ENCODE results near the gene PTPRG. TPM values are rescaled to one million over a fixed set of nuclear protein-coding genes. Genes with fewer than 3 reads are reported as not detected.

Gene PTPRG
- total RNA-seq, 1 donor from 2014 or later = 39.6 TPM

DNA sequence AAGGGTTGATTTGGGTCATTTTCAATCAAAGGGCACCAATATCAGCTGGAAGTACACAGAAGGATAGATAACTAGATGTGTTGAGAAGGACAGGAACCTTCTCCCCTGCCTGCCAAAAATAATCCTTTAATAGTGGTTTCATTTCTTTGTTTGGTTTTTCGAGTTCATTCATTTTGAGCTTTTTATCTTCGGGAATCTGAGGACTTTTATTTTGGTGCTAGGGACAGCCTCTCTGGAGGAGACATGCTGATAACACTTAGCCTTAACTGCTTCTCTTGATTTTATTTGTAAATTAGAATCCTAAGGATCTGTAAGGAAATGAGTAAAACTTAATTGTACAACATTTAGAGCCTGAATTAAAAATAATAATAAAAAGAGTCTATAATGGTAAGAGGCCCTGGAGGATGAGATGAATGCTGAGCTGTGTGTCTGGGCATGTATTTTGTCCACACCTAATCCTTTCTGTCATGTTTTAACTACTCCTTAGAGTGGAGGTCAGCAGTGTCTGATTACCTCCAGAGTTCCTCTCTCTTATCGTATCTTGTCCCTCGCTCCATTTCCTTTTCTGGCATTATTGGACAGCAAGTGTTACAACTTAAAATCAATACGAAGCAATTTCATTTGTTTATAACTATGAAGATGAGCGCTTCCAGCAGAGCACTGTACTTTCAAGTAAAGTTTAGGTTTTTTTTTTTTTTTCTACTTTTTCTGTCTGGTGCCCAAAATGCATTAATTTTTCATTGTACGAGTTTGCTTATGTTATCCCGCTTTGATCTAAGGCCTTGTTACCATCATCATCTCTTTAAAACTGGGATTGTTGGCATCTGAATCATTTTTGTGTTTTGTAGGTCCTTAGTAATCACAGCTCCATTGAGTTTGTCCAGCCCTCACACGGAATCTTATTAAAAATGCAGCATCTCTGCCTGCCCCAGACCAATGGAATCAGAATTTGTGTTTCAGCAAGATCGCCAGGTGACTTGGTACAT, 22.8 kb downstream of the PTPRG start:
- H3K27me3 Mint-ChIP-seq (ENCODE audit: low read depth, unreplicated experiment) = no peaks in the 10 kb centered on the region
- H3K36me3 ChIP-seq (ENCODE audit: insufficient read depth, low read length) = peaks cover 2% of the 10 kb centered on the region
- H4K20me1 ChIP-seq (ENCODE audit: insufficient read depth, low read length) = peaks cover 32% of the 10 kb centered on the region
- no peak overlapping the region for H3K27ac ChIP-seq (ENCODE audit: low read depth, low read length)
- TF ChIP-seq, protein P1, sequence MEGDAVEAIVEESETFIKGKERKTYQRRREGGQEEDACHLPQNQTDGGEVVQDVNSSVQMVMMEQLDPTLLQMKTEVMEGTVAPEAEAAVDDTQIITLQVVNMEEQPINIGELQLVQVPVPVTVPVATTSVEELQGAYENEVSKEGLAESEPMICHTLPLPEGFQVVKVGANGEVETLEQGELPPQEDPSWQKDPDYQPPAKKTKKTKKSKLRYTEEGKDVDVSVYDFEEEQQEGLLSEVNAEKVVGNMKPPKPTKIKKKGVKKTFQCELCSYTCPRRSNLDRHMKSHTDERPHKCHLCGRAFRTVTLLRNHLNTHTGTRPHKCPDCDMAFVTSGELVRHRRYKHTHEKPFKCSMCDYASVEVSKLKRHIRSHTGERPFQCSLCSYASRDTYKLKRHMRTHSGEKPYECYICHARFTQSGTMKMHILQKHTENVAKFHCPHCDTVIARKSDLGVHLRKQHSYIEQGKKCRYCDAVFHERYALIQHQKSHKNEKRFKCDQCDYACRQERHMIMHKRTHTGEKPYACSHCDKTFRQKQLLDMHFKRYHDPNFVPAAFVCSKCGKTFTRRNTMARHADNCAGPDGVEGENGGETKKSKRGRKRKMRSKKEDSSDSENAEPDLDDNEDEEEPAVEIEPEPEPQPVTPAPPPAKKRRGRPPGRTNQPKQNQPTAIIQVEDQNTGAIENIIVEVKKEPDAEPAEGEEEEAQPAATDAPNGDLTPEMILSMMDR (IDR thresholded peaks at IDR 0.05; ENCODE audit: insufficient read depth, low read depth, low read length) = no peak
- no peak for TF ChIP-seq EZH2 (IDR thresholded peaks at IDR 0.05; ENCODE audit: insufficient read depth, low read length)
- no peak overlapping the region for H3K9ac ChIP-seq (ENCODE audit: low read length)
- no peaks in the 10 kb centered on the region for H3K4me1 ChIP-seq (ENCODE audit: insufficient read depth, low read length)
- H3K27ac Mint-ChIP-seq (ENCODE audit: unreplicated experiment) = no peak overlapping the region
- no peak overlapping the region for H3K4me2 ChIP-seq (ENCODE audit: low read length)
- FAIRE-seq = no peak
- no peak overlapping the region for H3K4me3 Mint-ChIP-seq (ENCODE audit: unreplicated experiment)
- no peak for DNase-seq (ENCODE audit: low read depth)
- H3K79me2 ChIP-seq (ENCODE audit: insufficient read depth, low read length) = peaks cover 48% of the 10 kb centered on the region
- no peaks in the 10 kb centered on the region for H3K9me3 ChIP-seq (ENCODE audit: insufficient read depth, low read depth, low read length)
- H3K27me3 ChIP-seq (ENCODE audit: insufficient read depth, low read length) = no peaks in the 10 kb centered on the region
- no peak overlapping the region for H3K4me3 ChIP-seq (ENCODE audit: insufficient read depth, low read depth, low read length)
- no peak overlapping the region for H2AFZ ChIP-seq (ENCODE audit: low read depth, low read length)
- peaks cover 6% of the 10 kb centered on the region for H3K36me3 Mint-ChIP-seq (ENCODE audit: low read depth, unreplicated experiment)
- no peaks in the 10 kb centered on the region for H3K9me3 Mint-ChIP-seq (ENCODE audit: unreplicated experiment)
- H3K4me1 Mint-ChIP-seq (ENCODE audit: low read depth, unreplicated experiment) = peaks cover 16% of the 10 kb centered on the region

DNA sequence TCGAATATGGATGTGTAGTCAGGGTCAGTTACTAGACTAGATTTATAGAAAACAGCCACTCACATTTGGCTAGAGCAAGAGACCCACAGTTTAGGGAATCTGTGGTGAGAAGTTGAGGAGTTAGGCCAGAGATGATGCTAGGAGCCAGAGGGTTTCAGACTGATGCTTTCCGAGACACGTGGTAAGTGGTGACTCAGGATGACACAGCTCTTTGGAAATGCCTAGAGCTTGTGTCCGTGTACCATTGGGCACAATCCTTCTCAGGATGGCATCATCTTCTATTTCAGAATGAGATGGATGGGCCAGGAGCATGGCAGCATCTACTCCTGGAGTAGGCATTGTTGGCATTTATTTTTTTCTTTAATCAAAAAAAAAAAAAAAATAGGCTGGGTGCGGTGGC, 28.5 kb downstream of the PTPRG start:
- H3K36me3 ChIP-seq (ENCODE audit: insufficient read depth, low read length) = peaks cover 2% of the 10 kb centered on the region
- H3K4me3 ChIP-seq (ENCODE audit: insufficient read depth, low read depth, low read length) = no peak overlapping the region
- H3K9me3 ChIP-seq (ENCODE audit: insufficient read depth, low read depth, low read length) = no peaks in the 10 kb centered on the region
- Mint-ChIP-seq H3K9me3 (ENCODE audit: unreplicated experiment) (no peaks in the 10 kb centered on the region), H3K4me1 (ENCODE audit: low read depth, unreplicated experiment) (peaks cover 4% of the 10 kb centered on the region), H3K4me3 (ENCODE audit: unreplicated experiment) (no peak overlapping the region), H3K27me3 (ENCODE audit: low read depth, unreplicated experiment) (no peaks in the 10 kb centered on the region), H3K36me3 (ENCODE audit: low read depth, unreplicated experiment) (peaks cover 9% of the 10 kb centered on the region), H3K27ac (ENCODE audit: unreplicated experiment) (peak overlapping the region; percentile 8)
- TF ChIP-seq, protein P1 (IDR thresholded peaks at IDR 0.05; ENCODE audit: insufficient read depth, low read depth, low read length) = no peak
- no peak for TF ChIP-seq EZH2 (IDR thresholded peaks at IDR 0.05; ENCODE audit: insufficient read depth, low read length)
- peaks cover 35% of the 10 kb centered on the region for H4K20me1 ChIP-seq (ENCODE audit: insufficient read depth, low read length)
- no peak overlapping the region for H3K4me2 ChIP-seq (ENCODE audit: low read length)
- H3K4me1 ChIP-seq (ENCODE audit: insufficient read depth, low read length) = no peaks in the 10 kb centered on the region
- no peaks in the 10 kb centered on the region for H3K27me3 ChIP-seq (ENCODE audit: insufficient read depth, low read length)
- peak; percentile 49 for DNase-seq (ENCODE audit: low read depth)
- peak; percentile 81 for FAIRE-seq
- no peak overlapping the region for H3K9ac ChIP-seq (ENCODE audit: low read length)
- H3K79me2 ChIP-seq (ENCODE audit: insufficient read depth, low read length) = peaks cover 34% of the 10 kb centered on the region
- H2AFZ ChIP-seq (ENCODE audit: low read depth, low read length) = no peak overlapping the region
- H3K27ac ChIP-seq (ENCODE audit: low read depth, low read length) = no peak overlapping the region

DNA sequence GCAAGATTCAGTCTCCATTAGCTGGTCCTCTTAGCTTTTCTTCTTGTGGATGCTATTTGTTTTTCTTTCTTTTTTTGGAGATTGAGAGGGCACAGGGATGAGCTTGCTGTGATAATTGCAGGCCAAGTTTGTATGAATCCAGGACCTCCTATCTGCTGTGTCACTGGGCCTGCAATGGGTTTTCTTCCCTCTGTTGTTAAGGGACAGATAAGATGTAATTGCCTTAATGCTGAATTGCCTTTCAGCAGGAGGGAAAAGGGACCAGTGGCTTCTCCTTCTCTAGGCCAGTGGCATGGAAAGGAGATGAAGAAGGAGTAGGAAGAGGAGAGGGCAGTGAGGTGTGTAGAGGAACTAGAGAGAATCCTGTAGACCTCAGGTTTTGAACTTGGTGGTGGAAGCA, 29.9 kb downstream of the PTPRG start:
- no peak overlapping the region for H3K4me2 ChIP-seq (ENCODE audit: low read length)
- H3K4me3 ChIP-seq (ENCODE audit: insufficient read depth, low read depth, low read length) = no peak overlapping the region
- no peaks in the 10 kb centered on the region for H3K9me3 ChIP-seq (ENCODE audit: insufficient read depth, low read depth, low read length)
- Mint-ChIP-seq H3K27me3 (ENCODE audit: low read depth, unreplicated experiment) (no peaks in the 10 kb centered on the region), H3K36me3 (ENCODE audit: low read depth, unreplicated experiment) (peaks cover 4% of the 10 kb centered on the region), H3K27ac (ENCODE audit: unreplicated experiment) (no peak overlapping the region), H3K9me3 (ENCODE audit: unreplicated experiment) (no peaks in the 10 kb centered on the region), H3K4me3 (ENCODE audit: unreplicated experiment) (no peak overlapping the region), H3K4me1 (ENCODE audit: low read depth, unreplicated experiment) (peaks cover 10% of the 10 kb centered on the region)
- H4K20me1 ChIP-seq (ENCODE audit: insufficient read depth, low read length) = peaks cover 32% of the 10 kb centered on the region
- FAIRE-seq (no peak), DNase-seq (ENCODE audit: low read depth) (no peak)
- H3K4me1 ChIP-seq (ENCODE audit: insufficient read depth, low read length) = no peaks in the 10 kb centered on the region
- no peak overlapping the region for H2AFZ ChIP-seq (ENCODE audit: low read depth, low read length)
- no peaks in the 10 kb centered on the region for H3K27me3 ChIP-seq (ENCODE audit: insufficient read depth, low read length)
- TF ChIP-seq EZH2 (IDR thresholded peaks at IDR 0.05; ENCODE audit: insufficient read depth, low read length) = no peak
- TF ChIP-seq, protein P1 (IDR thresholded peaks at IDR 0.05; ENCODE audit: insufficient read depth, low read depth, low read length) = no peak
- no peak overlapping the region for H3K9ac ChIP-seq (ENCODE audit: low read length)
- peaks cover 30% of the 10 kb centered on the region for H3K79me2 ChIP-seq (ENCODE audit: insufficient read depth, low read length)
- H3K36me3 ChIP-seq (ENCODE audit: insufficient read depth, low read length) = peaks cover 2% of the 10 kb centered on the region
- no peak overlapping the region for H3K27ac ChIP-seq (ENCODE audit: low read depth, low read length)
